Measurements from ENCODE around the gene RPP30.

Gene RPP30

GRCh38 chr10:90912854-90913479 lies 41.2 kb downstream of the RPP30 start:
- H3K4me1 ChIP-seq (ENCODE audit: control insufficient read depth, insufficient read depth, low read length) = no peaks in the 10 kb centered on the region
- no peak overlapping the region for H3K27ac ChIP-seq (ENCODE audit: low read depth, low read length)
- no peaks in the 10 kb centered on the region for H3K36me3 ChIP-seq (ENCODE audit: control insufficient read depth, insufficient read depth, low read length)

DNA sequence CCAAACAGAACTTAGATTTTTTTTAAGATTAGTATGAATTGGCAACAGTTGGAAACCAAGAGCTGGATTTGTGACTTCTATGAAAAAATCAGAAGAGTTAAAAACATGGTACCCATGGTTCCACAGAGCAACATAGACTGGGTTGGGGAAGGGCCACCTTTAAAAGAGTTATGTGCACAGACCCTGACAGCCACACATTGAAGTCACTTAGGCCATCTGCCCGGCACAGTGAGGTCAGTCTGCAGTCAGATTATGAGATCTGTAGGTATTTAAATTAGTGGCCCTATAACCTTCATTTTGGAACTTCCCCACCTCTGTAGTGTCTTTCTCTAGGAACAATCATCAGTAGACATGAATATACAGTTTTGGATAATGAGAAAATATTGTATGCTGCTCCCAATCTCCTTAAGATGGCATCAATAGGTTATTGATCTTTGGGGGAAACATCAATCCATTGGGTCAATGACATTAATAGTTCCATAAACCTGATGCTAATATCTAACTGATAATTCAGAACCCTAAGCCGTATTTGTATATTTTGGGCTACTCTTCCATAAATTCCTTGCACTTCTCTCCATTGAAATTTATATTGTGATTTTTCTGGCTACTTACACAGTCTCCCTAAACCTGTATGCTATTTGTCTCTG lies 42.1 kb downstream of the RPP30 start:
- Histone ChIP-seq H3K27ac (ENCODE audit: low read depth, low read length) (no peak overlapping the region), H3K9ac (ENCODE audit: low read length) (no peak overlapping the region), H3K4me3 (ENCODE audit: low read length) (no peak overlapping the region), H3K27me3 (ENCODE audit: control insufficient read depth, insufficient read depth, low read length) (no peaks in the 10 kb centered on the region), H3K4me1 (ENCODE audit: control insufficient read depth, insufficient read depth, low read length) (no peaks in the 10 kb centered on the region), H3K36me3 (ENCODE audit: control insufficient read depth, insufficient read depth, low read length) (no peaks in the 10 kb centered on the region)

More at GRCh38 chr10:90912854-90913479, 41.2 kb downstream of the RPP30 start:
- H3K4me3 ChIP-seq (ENCODE audit: low read length) = no peak overlapping the region
- no peak overlapping the region for H3K9ac ChIP-seq (ENCODE audit: low read length)
- H3K27me3 ChIP-seq (ENCODE audit: control insufficient read depth, insufficient read depth, low read length) = no peaks in the 10 kb centered on the region

- Histone ChIP-seq H3K4me3 (ENCODE audit: low read length) (no peak overlapping the region), H3K4me1 (ENCODE audit: control insufficient read depth, insufficient read depth, low read length) (no peaks in the 10 kb centered on the region), H3K9ac (ENCODE audit: low read length) (no peak overlapping the region), H3K36me3 (ENCODE audit: control insufficient read depth, insufficient read depth, low read length) (no peaks in the 10 kb centered on the region), H3K27me3 (ENCODE audit: control insufficient read depth, insufficient read depth, low read length) (no peaks in the 10 kb centered on the region), H3K27ac (ENCODE audit: low read depth, low read length) (no peak overlapping the region)
Observed at GRCh38 chr10:90914992-90915765, 43.4 kb downstream of the RPP30 start.

- H3K4me1 ChIP-seq (ENCODE audit: control insufficient read depth, insufficient read depth, low read length) = no peaks in the 10 kb centered on the region
- no peak overlapping the region for H3K4me3 ChIP-seq (ENCODE audit: low read length)
- H3K27ac ChIP-seq (ENCODE audit: low read depth, low read length) = no peak overlapping the region
- no peak overlapping the region for H3K9ac ChIP-seq (ENCODE audit: low read length)
- H3K36me3 ChIP-seq (ENCODE audit: control insufficient read depth, insufficient read depth, low read length) = no peaks in the 10 kb centered on the region
- no peaks in the 10 kb centered on the region for H3K27me3 ChIP-seq (ENCODE audit: control insufficient read depth, insufficient read depth, low read length)
Observed at GRCh38 chr10:90915766-90916075, 43.9 kb downstream of the RPP30 start.

GRCh38 chr10:90916392-90917237 lies 44.8 kb downstream of the RPP30 start:
- H3K4me1 ChIP-seq (ENCODE audit: control insufficient read depth, insufficient read depth, low read length) = no peaks in the 10 kb centered on the region
- no peak overlapping the region for H3K4me3 ChIP-seq (ENCODE audit: low read length)
- no peaks in the 10 kb centered on the region for H3K36me3 ChIP-seq (ENCODE audit: control insufficient read depth, insufficient read depth, low read length)
- H3K27me3 ChIP-seq (ENCODE audit: control insufficient read depth, insufficient read depth, low read length) = no peaks in the 10 kb centered on the region
- no peak overlapping the region for H3K9ac ChIP-seq (ENCODE audit: low read length)
- no peak overlapping the region for H3K27ac ChIP-seq (ENCODE audit: low read depth, low read length)

- Histone ChIP-seq H3K4me3 (ENCODE audit: low read length) (no peak overlapping the region), H3K36me3 (ENCODE audit: control insufficient read depth, insufficient read depth, low read length) (no peaks in the 10 kb centered on the region), H3K4me1 (ENCODE audit: control insufficient read depth, insufficient read depth, low read length) (no peaks in the 10 kb centered on the region), H3K27me3 (ENCODE audit: control insufficient read depth, insufficient read depth, low read length) (no peaks in the 10 kb centered on the region), H3K27ac (ENCODE audit: low read depth, low read length) (no peak overlapping the region), H3K9ac (ENCODE audit: low read length) (no peak overlapping the region)
Observed at GRCh38 chr10:90917238-90917967, 45.6 kb downstream of the RPP30 start.

DNA sequence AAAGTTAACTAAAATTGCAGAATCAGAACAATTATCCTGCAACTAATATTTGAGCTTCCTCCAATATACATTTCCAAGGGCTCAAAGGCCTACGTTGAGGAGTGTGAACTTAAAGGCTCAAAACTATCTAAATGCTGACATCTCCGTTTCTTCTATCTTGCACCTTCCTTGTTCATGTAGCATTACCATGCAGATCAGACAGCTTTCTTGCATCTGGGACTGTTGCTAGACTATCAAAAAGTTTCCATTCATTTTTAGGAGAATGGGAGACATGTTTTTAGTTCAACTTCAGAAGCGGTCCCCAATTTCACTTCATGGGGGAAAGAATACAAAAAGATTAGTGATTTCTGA lies 46.2 kb downstream of the RPP30 start:
- no peaks in the 10 kb centered on the region for H3K27me3 ChIP-seq (ENCODE audit: control insufficient read depth, insufficient read depth, low read length)
- H3K4me1 ChIP-seq (ENCODE audit: control insufficient read depth, insufficient read depth, low read length) = no peaks in the 10 kb centered on the region
- no peak overlapping the region for H3K4me3 ChIP-seq (ENCODE audit: low read length)
- H3K36me3 ChIP-seq (ENCODE audit: control insufficient read depth, insufficient read depth, low read length) = no peaks in the 10 kb centered on the region
- H3K9ac ChIP-seq (ENCODE audit: low read length) = no peak overlapping the region
- H3K27ac ChIP-seq (ENCODE audit: low read depth, low read length) = no peak overlapping the region

DNA sequence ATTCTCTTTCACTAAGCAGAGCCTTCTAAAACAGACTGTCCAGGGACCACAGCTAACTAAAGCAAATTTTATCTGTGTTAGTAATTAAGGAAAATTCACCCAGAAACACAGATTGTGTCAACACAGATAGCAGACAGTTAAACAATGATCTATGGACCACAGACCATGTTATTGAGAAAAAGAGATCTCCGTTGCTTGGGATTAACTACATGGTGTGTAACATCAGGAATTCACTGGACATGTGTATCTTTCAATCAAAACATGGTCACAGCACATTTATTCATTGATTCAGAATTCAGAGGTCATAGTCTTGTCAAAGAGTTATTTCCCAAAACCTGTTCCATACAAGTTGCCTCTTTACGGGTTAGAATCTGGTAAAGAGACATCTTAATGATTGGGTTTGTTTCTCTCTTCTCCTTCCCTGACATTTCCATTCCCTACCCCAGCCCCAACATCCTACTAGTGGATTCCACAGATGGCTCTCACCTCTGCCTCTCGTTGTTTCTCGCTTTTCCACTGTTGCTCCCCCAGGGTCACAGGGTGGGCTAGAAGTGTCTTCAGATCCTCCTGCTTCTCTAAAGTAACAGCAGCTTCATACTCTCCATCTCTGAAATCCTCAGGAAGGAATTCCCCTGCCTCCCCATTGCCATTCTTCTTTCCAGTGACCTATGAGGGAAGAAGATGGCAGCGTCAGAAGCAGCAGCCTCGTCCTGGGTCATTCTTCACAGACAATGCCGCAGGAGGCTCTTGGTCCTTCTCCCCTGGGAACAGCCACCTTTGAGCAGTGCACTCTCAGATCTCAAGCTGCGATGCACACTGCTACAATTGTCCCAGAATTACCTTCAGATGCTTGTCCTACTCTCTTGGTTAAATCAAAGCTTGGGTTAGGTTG lies 48.2 kb downstream of the RPP30 start:
- Histone ChIP-seq H3K4me3 (ENCODE audit: low read length) (no peak overlapping the region), H3K27me3 (ENCODE audit: control insufficient read depth, insufficient read depth, low read length) (no peaks in the 10 kb centered on the region), H3K27ac (ENCODE audit: low read depth, low read length) (no peak overlapping the region), H3K4me1 (ENCODE audit: control insufficient read depth, insufficient read depth, low read length) (no peaks in the 10 kb centered on the region), H3K9ac (ENCODE audit: low read length) (no peak overlapping the region), H3K36me3 (ENCODE audit: control insufficient read depth, insufficient read depth, low read length) (no peaks in the 10 kb centered on the region)

DNA sequence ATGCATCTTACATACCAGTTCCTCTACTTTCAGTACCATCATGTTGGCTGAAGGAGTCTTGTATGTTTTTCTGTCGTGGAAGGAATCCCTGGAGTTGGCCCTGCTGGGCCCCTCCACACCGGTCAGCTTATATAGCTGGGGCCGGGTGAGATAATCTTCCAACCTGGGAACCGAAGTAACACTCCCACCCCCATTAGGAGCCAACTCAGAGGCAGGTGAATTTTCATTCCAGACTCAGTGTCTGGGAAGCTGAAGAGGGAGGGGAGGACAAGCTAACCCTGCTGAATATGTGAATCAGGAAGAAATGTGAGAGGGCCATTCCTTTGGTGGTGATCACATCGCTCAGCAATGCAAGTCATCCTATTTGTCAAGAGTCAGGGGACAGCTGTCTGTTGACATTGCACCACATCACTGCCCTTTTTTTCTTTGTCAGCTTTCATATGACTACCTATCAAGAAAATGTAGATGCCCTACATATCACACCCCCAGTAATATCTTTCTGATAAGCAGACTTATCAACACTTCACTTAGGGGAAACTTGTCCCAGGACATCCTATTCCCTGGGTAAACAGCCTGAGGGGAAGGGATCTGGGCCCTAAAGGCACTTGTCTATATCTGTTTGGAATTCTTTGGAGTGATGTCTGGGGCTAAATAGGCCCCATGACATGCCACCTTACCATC lies 49.4 kb downstream of the RPP30 start, which contains the start of gene ANKRD1:
TSS of gene ANKRD1 (minus strand) at position 102 of the 681 bp plus-strand sequence. CDS start at position 42, 60 bp downstream.
- H3K4me3 ChIP-seq (ENCODE audit: low read length) = no peak within 1 kb of the TSS
- no peak within 1 kb of the TSS for H3K9ac ChIP-seq (ENCODE audit: low read length)
- no peak within 1 kb of the TSS for H3K27ac ChIP-seq (ENCODE audit: low read depth, low read length)

DNA sequence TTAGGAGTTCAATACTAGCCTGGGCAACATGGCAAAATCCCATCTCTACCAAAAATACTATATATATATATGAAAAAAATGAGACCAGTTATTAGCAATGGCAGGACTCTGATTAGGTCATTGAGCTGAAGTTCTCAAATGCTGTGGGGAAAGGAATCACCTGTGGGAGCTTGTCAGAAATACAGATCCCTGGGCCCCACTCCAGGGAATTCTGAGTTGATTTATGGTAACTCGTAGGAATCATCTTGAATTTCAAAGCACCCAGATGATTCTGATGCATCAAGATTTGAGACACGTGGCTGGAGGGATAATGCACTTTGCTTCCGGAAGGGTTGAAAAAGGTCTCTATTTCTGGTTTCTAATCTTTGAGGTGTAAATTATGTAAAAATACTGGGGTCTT lies 50.1 kb downstream of the RPP30 start:
- Histone ChIP-seq H3K27ac (ENCODE audit: low read depth, low read length) (no peak overlapping the region), H3K4me3 (ENCODE audit: low read length) (no peak overlapping the region), H3K27me3 (ENCODE audit: control insufficient read depth, insufficient read depth, low read length) (no peaks in the 10 kb centered on the region), H3K4me1 (ENCODE audit: control insufficient read depth, insufficient read depth, low read length) (no peaks in the 10 kb centered on the region), H3K36me3 (ENCODE audit: control insufficient read depth, insufficient read depth, low read length) (no peaks in the 10 kb centered on the region), H3K9ac (ENCODE audit: low read length) (no peak overlapping the region)

More for the DNA sequence above, 49.4 kb downstream of the RPP30 start, which contains the start of gene ANKRD1:
- Histone ChIP-seq H3K27me3 (ENCODE audit: control insufficient read depth, insufficient read depth, low read length) (no peaks in the 10 kb centered on the region), H3K4me1 (ENCODE audit: control insufficient read depth, insufficient read depth, low read length) (no peaks in the 10 kb centered on the region), H3K36me3 (ENCODE audit: control insufficient read depth, insufficient read depth, low read length) (no peaks in the 10 kb centered on the region)
